K562 (cell line): Measurements from ENCODE around the gene ADAMTS14. TPM values are rescaled to one million over a fixed set of nuclear protein-coding genes. Genes with fewer than 3 reads are reported as not detected.

Experiments used
- DLX4 ChIP-seq: fragments of 250-450 bp; sonication (Bioruptor Pico); IDR thresholded peaks from 2 replicates; pipeline ENCODE4 v1.6.1; 2021; ENCODE audit warnings: mild to moderate bottlenecking
- ELF2 ChIP-seq: fragments of 250-450 bp; sonication (Bioruptor Pico); IDR thresholded peaks from 2 replicates; pipeline ENCODE4 v1.5.0; 2021; ENCODE audit warnings: mild to moderate bottlenecking
- HES1 ChIP-seq: fragments of 450-650 bp; IDR thresholded peaks from 2 replicates; pipeline ENCODE4 v1.6.1; 2016; ENCODE audit warnings: low read depth, mild to moderate bottlenecking, moderate library complexity
- IRF2 ChIP-seq: sonication (generic); formaldehyde crosslinking; IDR thresholded peaks from 2 replicates; pipeline ENCODE4 v1.8.1; 2022; ENCODE audit warnings: mild to moderate bottlenecking, missing genetic modification reagents
- IRF9 ChIP-seq: fragments of 450-650 bp; IDR thresholded peaks from 2 replicates; pipeline ENCODE4 v1.6.1; 2016; ENCODE audit warnings: missing biosample characterization, missing genetic modification characterization
- MCM5 ChIP-seq: fragments of 450-650 bp; IDR thresholded peaks from 2 replicates; pipeline ENCODE4 v1.6.1; 2016; ENCODE audit warnings: low read depth
- NCOA1 ChIP-seq: fragments of 450-650 bp; IDR thresholded peaks from 2 replicates; pipeline ENCODE4 v1.6.1; 2016; ENCODE audit warnings: low read depth
- NCOA4 ChIP-seq: fragments of 450-650 bp; IDR thresholded peaks from 2 replicates; pipeline ENCODE4 v1.6.1; 2018; ENCODE audit warnings: mild to moderate bottlenecking; ENCODE audit not compliant: partially characterized antibody
- NEUROD1 ChIP-seq: fragments of 150-350 bp; IDR thresholded peaks from 2 replicates; pipeline ENCODE4 v1.6.1; 2014; ENCODE audit warnings: borderline replicate concordance, low read length, low read depth; ENCODE audit not compliant: partially characterized antibody
- PHB2 ChIP-seq: fragments of 450-650 bp; IDR thresholded peaks from 2 replicates; pipeline ENCODE4 v1.6.1; 2017; ENCODE audit warnings: low read depth
- RHOXF2B ChIP-seq: fragments of 250-450 bp; sonication (Bioruptor Pico); conservative IDR thresholded peaks from 2 replicates; pipeline ENCODE4 v1.5.1; 2021
- SNIP1 ChIP-seq: fragments of 450-650 bp; IDR thresholded peaks from 2 replicates; pipeline ENCODE4 v1.7.1; 2017; ENCODE audit warnings: low read depth, mild to moderate bottlenecking
- ZNF133 ChIP-seq: fragments of 250-450 bp; sonication (Bioruptor Pico); IDR thresholded peaks from 2 replicates; pipeline ENCODE4 v1.4.0; 2020; ENCODE audit warnings: mild to moderate bottlenecking
- ZNF174 ChIP-seq: fragments of 250-450 bp; sonication (Bioruptor Pico); IDR thresholded peaks from 2 replicates; pipeline ENCODE4 v1.4.0; 2020; ENCODE audit warnings: mild to moderate bottlenecking
- ZNF280B ChIP-seq: fragments of 250-450 bp; sonication (Bioruptor Pico); IDR thresholded peaks from 2 replicates; pipeline ENCODE4 v1.5.1; 2021; ENCODE audit warnings: mild to moderate bottlenecking
- ZNF561 ChIP-seq: fragments of 450-650 bp; formaldehyde crosslinking; conservative IDR thresholded peaks from 2 replicates; pipeline ENCODE4 v1.4.0; 2020; ENCODE audit warnings: mild to moderate bottlenecking, moderate library complexity
- ZNF592 ChIP-seq: fragments of 450-650 bp; IDR thresholded peaks from 2 replicates; pipeline ENCODE4 v1.6.1; 2017; ENCODE audit warnings: antibody characterized with exemption, mild to moderate bottlenecking
- ZNF699 ChIP-seq: fragments of 250-450 bp; sonication (Bioruptor Pico); IDR thresholded peaks from 2 replicates; pipeline ENCODE4 v1.8.0; 2021; ENCODE audit warnings: mild to moderate bottlenecking, moderate library complexity; ENCODE audit not compliant: insufficient replicate concordance
- polyA plus RNA-seq, 8 experiments: library from polyadenylated mRNA; depleted of rRNA in 4 of 8; stranded (reverse) in 5 of 8; unstranded in 3 of 8; fragments of >200 nt; fragmentation: Nextera tagmentation in 2 of 8; fragmentation: Illumina TruSeq in 1 of 8; extraction: Ambion mirVana in 2 of 8; extraction: Trizol in 1 of 8; gene quantifications; 2 replicates each; pipeline versions ENCODE4 v1.2.1 to v1.2.3, GENCODE V29; 2011 to 2014; ENCODE audit warnings: inconsistent platforms in 1 of 8, missing spikeins in 1 of 8
- total RNA-seq, 7 experiments: library from RNA; depleted of rRNA in 6 of 7; stranded (reverse); fragments of >200 nt in 6 of 7; fragmentation: Illumina TruSeq in 2 of 7; extraction: Trizol in 2 of 7; gene quantifications; 2 replicates each; pipeline versions ENCODE4 v1.2.1 to v1.2.3, GENCODE V29; 2011 to 2021; ENCODE audit warnings: low replicate concordance in 1 of 7

The ADAMTS14 gene
- total and polyA plus RNA-seq, 9 of the 15 experiments (the other 6 are each of a cell fraction or from before 2014, with no cell fraction given): 0.04 to 37.4 (median 15.9) TPM

GRCh38 chr10:70742537-70743429 is 70.5 kb downstream of the ADAMTS14 start (continued):
- TF ChIP-seq DLX4 (CRISPR knock-in tag) (no peak), ZNF133 (CRISPR knock-in tag) (no peak), IRF9 (tag) (no peak), HES1 (no peak), RHOXF2B (CRISPR knock-in tag) (peak; percentile 82; the same call in 1 of the 2 replicates), IRF2 (no peak), NCOA4 (no peak), SNIP1 (no peak), NCOA1 (0 out of 2 replicates have a peak, but pooled peaks have one; percentile 16), ZNF592 (peak; percentile 96), NEUROD1 (no peak), MCM5 (no peak), ZNF561 (CRISPR knock-in tag) (no peak), ELF2 (CRISPR knock-in tag) (no peak; the same call in none of the 2 replicates), ZNF280B (CRISPR knock-in tag) (peak; percentile 12; the same call in 1 of the 2 replicates), ZNF174 (no peak), PHB2 (no peak), ZNF699 (CRISPR knock-in tag) (no peak)
